Measurements from ENCODE around the gene BTBD2. TPM values are rescaled to one million over a fixed set of nuclear protein-coding genes. Genes with fewer than 3 reads are reported as not detected.
A peak's percentile ranks its signal among the peaks of the same experiment; 100 is the strongest.

Gene BTBD2
- total and polyA plus RNA-seq, 10 of the 15 experiments (the other 5 are each of a cell fraction or from before 2014, with no cell fraction given) = 0.13 to 66.2 (median 10.4) TPM

- no peak for FAIRE-seq
- ChIA-PET SMC1A (ENCODE audit: uncharacterized antibody, unreplicated experiment) (no interaction called here), POLR2A (no interaction called here), CTCF (no interaction called here), RAD21 (ENCODE audit: unreplicated experiment) (interaction anchor here (0.5 kb wide), 2 partner anchors 26 to 40 kb away, joined by 3 to 4 read pairs; no protein-coding TSS in a partner anchor)
- no peak overlapping the region for H3K27ac ChIP-seq (ENCODE audit: control insufficient read depth, insufficient read depth)
- H3K9me3 ChIP-seq (replicated peaks; ENCODE audit: control insufficient read depth, insufficient read depth, low read length) = no peaks in the 10 kb centered on the region
- H3K79me2 ChIP-seq (ENCODE audit: control insufficient read depth, insufficient read depth, low read length) = peaks cover 75% of the 10 kb centered on the region
- WGBS (ENCODE audit: insufficient coverage, insufficient replicate concordance, low lambda C conversion rate, missing lambda C conversion rate) = 63% methylated on average over 11 of the region's 14 CpGs
- H3K4me3 ChIP-seq = no peak overlapping the region
- no peak overlapping the region for H2AFZ ChIP-seq (ENCODE audit: control insufficient read depth, low read depth, low read length)
- no peak for DNase-seq (ENCODE audit: low read depth, low spot score)
- peaks cover 14% of the 10 kb centered on the region for H4K20me1 ChIP-seq (ENCODE audit: control insufficient read depth, insufficient read depth)
- BruUV-seq (replicated peaks) = no TSS peak
- H3K36me3 ChIP-seq (ENCODE audit: control insufficient read depth in 2 of 2, insufficient read depth in 2 of 2, low read length in 1 of 2) = peaks cover 16 to 17% of the 10 kb centered on the region in 2 experiments
- H3K4me1 ChIP-seq (ENCODE audit: control insufficient read depth, insufficient read depth, low read length) = peaks cover 48% of the 10 kb centered on the region
- H3K27me3 ChIP-seq (replicated peaks in 1 of 2; ENCODE audit: control insufficient read depth in 2 of 2, insufficient read depth in 2 of 2, low read length in 1 of 2) = no peaks in the 10 kb centered on the region
- in situ Hi-C loops (cut with MboI) (no loop called here), intact Hi-C loops (cut with micrococcal nuclease; ENCODE audit: unreplicated experiment) (no loop called here)
- H3K9ac ChIP-seq (ENCODE audit: control insufficient read depth, insufficient read depth, low read length) = no peak overlapping the region
- TF ChIP-seq NR2F1 (conservative IDR thresholded peaks at IDR 0.05) (0 out of 2 replicates have a peak, but pooled peaks have one; percentile 16), POLR2AphosphoS5 (IDR thresholded peaks at IDR 0.05; ENCODE audit: low read length) (peak; percentile 29; the same call in 1 of the 2 replicates), BACH1 (IDR thresholded peaks at IDR 0.05; ENCODE audit: borderline replicate concordance) (peak; percentile 16; the same call in 1 of the 2 replicates), PBX3 (IDR thresholded peaks at IDR 0.05; ENCODE audit: insufficient replicate concordance, low read depth, low read length) (no peak)
- TF ChIP-seq, protein P1, sequence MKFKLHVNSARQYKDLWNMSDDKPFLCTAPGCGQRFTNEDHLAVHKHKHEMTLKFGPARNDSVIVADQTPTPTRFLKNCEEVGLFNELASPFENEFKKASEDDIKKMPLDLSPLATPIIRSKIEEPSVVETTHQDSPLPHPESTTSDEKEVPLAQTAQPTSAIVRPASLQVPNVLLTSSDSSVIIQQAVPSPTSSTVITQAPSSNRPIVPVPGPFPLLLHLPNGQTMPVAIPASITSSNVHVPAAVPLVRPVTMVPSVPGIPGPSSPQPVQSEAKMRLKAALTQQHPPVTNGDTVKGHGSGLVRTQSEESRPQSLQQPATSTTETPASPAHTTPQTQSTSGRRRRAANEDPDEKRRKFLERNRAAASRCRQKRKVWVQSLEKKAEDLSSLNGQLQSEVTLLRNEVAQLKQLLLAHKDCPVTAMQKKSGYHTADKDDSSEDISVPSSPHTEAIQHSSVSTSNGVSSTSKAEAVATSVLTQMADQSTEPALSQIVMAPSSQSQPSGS (IDR thresholded peaks at IDR 0.05; ENCODE audit: low read length) = no peak
- no peak for ATAC-seq
- H3K4me2 ChIP-seq (ENCODE audit: control insufficient read depth, insufficient read depth) = 0 out of 2 replicates have a peak overlapping the region, but pooled peaks have one; percentile 2
Observed at GRCh38 chr19:2045501-2046045, 30.1 kb upstream of the BTBD2 start.
